Neuron (in vitro differentiated cells): Measurements from ENCODE around the gene EIF1B.

ENCODE experiments used
- H2AFZ ChIP-seq: one replicate; pipeline ENCODE4 v1.6.1; 2013; ENCODE audit warnings: low read depth, mild to moderate bottlenecking, inconsistent platforms, low read length, moderate library complexity
- H3K27me3 ChIP-seq: one replicate; pipeline ENCODE4 v1.6.1; 2013; ENCODE audit warnings: low read length; ENCODE audit not compliant: insufficient read depth
- H3K36me3 ChIP-seq: one replicate; pipeline ENCODE4 v1.6.1; 2013; ENCODE audit warnings: low read length; ENCODE audit not compliant: insufficient read depth
- H3K4me1 ChIP-seq: one replicate; pipeline ENCODE4 v1.6.1; 2013; ENCODE audit warnings: low read length; ENCODE audit not compliant: insufficient read depth
- H3K4me3 ChIP-seq: 2 replicates; pipeline ENCODE4 v1.5.1; 2013; ENCODE audit warnings: mild to moderate bottlenecking, low read length, moderate library complexity
- H3K9me3 ChIP-seq: one replicate; pipeline ENCODE4 v1.6.1; 2013; ENCODE audit warnings: low read length

The EIF1B gene

DNA sequence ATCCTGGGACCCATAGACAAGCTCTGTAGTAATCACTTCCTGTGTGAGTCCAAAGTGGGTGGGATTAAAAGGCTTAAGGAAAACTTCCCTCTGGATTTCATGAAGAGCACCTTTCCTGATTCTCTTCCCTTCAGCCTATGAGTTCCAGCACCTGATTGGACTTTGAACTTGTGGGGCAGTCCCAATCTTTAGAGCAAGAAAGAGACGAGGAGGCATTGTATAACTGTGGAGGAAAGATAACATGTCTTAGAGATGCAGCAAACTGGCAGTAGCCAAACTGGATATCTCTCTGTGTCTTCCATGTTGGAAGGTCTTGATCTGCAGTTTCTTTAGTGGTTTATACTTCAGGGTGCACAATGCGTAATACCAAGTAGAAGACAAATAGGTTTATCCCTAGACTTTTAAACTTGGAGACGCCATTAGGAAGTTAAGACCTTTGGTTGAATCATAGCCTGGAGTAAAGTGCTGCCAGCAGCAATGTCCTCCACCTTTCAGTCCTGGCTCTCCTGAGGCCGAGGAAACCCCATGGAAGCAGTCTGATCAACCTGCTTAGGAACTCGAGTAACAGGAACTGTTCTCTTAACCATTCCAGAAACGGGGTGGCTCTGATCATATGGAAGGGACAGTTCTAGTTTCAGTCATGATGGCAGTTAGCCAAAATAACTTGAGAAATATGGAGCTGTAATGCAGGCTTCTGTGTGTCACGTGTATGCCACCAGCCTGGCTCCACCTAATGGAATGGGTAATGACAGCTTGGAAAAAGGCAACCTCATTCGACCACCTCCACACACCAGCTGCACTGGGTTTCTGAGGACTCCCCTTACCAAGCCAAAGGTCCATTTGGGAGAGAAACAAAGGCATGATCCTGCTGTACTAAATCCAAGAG, 4.7 kb downstream of the EIF1B start:
- H3K9me3 ChIP-seq = no peaks in the 10 kb centered on the region
- peaks cover 38% of the 10 kb centered on the region for H3K36me3 ChIP-seq
- no peak overlapping the region for H3K4me3 ChIP-seq
- H2AFZ ChIP-seq = no peak overlapping the region
- H3K27me3 ChIP-seq = no peaks in the 10 kb centered on the region
- H3K4me1 ChIP-seq = peaks cover 16% of the 10 kb centered on the region

DNA sequence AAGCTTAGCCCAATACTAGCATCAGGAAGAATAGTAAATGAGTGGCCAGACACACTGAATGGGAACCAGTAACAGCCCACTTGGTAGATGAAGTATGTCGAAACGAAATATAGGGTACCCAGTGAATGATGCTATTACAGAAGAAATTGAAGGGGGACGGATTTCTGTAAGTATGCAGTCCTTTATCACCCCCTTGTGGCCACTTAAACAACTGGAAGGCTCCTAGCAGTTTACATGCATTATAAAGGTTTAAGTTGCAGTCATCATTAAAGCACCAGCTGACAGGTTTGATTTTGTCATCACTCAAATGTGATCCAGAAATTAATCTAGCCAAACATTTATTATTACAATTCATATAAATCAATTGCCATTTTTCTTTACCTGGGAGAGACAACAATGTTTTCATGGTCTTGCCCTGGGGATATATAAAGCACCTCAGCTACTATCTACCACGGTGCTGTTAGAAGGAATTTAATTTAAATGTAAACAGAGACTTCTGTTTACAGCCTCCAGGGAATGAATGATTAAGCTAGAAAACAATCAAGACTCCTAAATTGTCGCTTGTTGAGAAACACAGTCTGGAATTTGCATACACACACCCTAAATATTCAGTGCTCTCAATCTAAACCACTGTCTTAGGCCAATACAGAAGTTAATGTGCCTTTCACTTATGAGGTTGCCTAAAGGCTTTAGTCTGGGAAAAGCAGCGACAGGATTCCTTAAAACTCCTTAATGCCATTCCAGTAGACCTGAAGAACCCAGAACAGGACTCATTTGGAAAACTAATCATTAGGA, 7.8 kb downstream of the EIF1B start:
- H3K9me3 ChIP-seq = no peaks in the 10 kb centered on the region
- no peak overlapping the region for H3K4me3 ChIP-seq
- no peak overlapping the region for H2AFZ ChIP-seq
- peaks cover under 1% of the 10 kb centered on the region for H3K4me1 ChIP-seq
- no peaks in the 10 kb centered on the region for H3K27me3 ChIP-seq
- H3K36me3 ChIP-seq = peaks cover 23% of the 10 kb centered on the region

DNA sequence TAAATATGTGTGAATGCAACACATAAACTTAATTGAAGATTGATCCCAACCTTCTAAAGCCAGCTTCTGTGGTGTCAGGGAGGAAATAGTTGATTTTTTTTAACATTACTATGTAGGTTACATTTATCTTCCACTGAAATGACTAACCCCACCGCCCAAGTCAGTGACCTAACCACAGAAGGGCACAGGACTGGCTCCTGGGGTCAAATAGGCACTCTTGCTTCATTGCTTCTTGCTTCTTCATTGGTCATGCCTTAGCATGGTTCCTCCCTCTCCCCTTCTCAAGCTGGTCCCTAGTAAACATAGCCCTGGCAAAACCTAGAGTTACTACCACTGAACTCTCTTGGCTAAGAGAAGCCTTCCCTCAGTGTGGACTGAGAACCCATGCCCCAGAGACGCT, 12.3 kb downstream of the EIF1B start:
- no peaks in the 10 kb centered on the region for H3K36me3 ChIP-seq
- no peaks in the 10 kb centered on the region for H3K4me1 ChIP-seq
- no peaks in the 10 kb centered on the region for H3K9me3 ChIP-seq
- no peaks in the 10 kb centered on the region for H3K27me3 ChIP-seq
- H2AFZ ChIP-seq = no peak overlapping the region
- H3K4me3 ChIP-seq = no peak overlapping the region

DNA sequence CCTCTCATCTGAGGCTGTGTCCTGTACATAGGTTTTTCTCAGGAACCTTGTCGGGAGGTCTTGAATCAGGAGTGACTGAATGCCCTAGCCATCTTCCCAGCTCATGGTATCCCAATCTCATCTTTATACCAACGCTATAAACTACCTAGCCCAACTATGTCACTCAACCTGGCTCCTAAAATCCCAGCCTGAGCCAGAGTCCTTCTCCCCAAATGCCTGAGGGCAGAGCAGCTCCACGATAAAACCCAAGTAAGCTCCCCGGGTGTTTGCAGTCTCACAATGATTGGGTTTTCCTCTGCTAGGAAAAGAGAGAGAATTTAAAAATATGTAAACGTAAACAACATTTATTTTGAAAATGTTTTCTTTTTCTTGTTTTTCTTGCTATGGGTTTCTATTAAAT, 14.4 kb downstream of the EIF1B start:
- Histone ChIP-seq H3K27me3 (no peaks in the 10 kb centered on the region), H3K4me1 (peaks cover 12% of the 10 kb centered on the region), H3K9me3 (no peaks in the 10 kb centered on the region), H3K4me3 (no peak overlapping the region), H3K36me3 (no peaks in the 10 kb centered on the region), H2AFZ (no peak overlapping the region)

DNA sequence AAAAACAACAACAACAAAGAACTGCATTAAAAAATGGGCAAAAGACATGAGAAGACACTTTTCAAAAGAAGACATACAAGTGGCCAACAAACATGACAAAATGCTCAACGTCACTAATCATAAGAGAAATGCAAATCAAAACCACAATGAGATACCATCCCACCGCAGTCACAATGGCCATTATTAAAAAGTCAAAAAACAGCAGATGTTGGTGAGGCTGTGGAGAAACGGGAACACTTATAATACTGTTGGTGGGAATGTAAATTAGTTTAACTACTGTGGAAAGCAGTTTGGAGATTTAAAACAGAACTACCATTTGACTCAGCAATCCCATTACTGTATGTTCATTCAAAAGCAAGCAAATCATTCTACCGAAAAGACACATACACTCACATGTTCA, 15.1 kb downstream of the EIF1B start:
- Histone ChIP-seq H3K9me3 (no peaks in the 10 kb centered on the region), H3K36me3 (no peaks in the 10 kb centered on the region), H3K27me3 (no peaks in the 10 kb centered on the region), H2AFZ (no peak overlapping the region), H3K4me1 (peaks cover 14% of the 10 kb centered on the region), H3K4me3 (no peak overlapping the region)

DNA sequence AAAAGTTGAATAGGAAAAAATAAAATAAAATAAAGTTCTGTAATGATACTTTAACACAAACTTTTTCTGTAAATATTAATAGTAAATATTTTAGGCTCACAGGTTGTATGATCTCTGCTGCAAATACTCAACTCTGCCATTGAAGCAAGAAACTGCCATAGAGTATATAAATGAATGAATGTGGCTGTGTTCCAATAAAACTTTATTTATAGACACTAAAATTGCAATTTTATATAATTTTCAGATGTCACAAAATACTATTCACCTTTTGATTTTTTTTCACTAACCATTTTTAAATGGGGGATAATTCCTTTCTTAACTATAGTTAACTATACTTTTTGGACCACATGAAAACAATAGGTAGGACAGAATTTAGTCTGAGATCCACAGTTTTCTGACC, 16.0 kb downstream of the EIF1B start:
- Histone ChIP-seq H2AFZ (no peak overlapping the region), H3K4me1 (peaks cover 14% of the 10 kb centered on the region), H3K4me3 (no peak overlapping the region), H3K9me3 (no peaks in the 10 kb centered on the region), H3K36me3 (no peaks in the 10 kb centered on the region), H3K27me3 (no peaks in the 10 kb centered on the region)

DNA sequence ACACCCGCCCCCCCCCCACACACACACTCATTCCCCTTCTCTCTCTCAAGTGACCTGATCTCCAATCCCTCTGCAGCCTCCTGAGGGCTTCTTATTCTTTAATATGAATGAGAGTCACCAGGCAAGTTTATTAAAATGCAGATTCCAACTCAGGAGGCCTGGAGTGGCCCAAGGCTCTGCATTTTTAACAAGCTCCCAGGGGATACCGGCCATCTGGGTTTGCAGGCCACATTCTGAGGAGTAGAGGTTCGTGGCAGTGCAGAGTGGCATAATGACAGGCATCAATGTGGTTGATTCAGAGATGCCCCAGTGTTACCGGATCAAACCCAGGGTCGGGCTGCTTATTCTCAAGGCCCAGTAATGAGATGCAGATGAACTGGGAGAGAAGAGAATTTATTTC, 18.9 kb downstream of the EIF1B start:
- H3K27me3 ChIP-seq = no peaks in the 10 kb centered on the region
- no peaks in the 10 kb centered on the region for H3K9me3 ChIP-seq
- H3K36me3 ChIP-seq = no peaks in the 10 kb centered on the region
- no peak overlapping the region for H3K4me3 ChIP-seq
- H3K4me1 ChIP-seq = peaks cover 14% of the 10 kb centered on the region
- no peak overlapping the region for H2AFZ ChIP-seq

DNA sequence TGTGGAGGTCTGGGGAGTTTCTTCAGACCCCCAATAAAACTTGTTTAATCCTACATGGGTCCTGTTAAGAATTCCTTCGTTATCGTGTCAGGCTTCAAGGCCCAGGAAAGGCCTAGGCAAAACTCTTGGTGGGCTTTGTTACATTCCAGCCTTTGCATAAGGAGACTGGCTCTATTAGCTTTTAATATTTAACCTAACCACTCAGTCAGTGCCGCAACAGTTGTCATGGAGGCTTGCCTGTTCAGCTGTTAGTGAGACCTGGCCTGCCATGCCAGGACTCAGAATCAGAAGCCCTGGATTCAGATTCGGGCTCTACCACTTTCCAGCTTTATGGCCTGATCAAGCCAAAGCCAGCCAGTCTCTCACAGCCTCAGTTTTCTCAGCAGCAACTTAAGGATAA, 19.6 kb downstream of the EIF1B start:
- Histone ChIP-seq H3K27me3 (no peaks in the 10 kb centered on the region), H3K36me3 (no peaks in the 10 kb centered on the region), H3K4me3 (no peak overlapping the region), H3K4me1 (peaks cover 14% of the 10 kb centered on the region), H2AFZ (no peak overlapping the region), H3K9me3 (no peaks in the 10 kb centered on the region)

DNA sequence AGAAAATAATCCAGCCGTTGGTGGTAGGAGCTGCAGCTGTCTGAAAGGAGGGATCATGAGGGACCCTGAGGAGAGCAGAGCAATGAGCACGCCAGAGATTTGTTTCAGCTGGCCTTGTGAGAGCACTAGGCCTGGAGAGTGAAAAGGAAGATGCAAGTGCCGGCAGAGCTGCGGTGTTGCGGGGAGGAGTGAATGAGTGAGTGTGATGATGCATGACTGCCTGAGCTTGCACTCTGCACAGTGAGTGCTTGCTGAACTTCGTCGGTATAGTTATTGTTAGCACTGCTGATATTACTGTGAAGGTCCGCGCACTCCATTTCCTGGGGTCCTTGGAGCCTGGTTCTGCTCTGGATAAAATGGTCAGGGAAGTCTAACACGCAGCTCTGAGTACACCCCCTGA, 23.2 kb downstream of the EIF1B start:
- H3K27me3 ChIP-seq = no peaks in the 10 kb centered on the region
- H2AFZ ChIP-seq = no peak overlapping the region
- peaks cover 14% of the 10 kb centered on the region for H3K4me1 ChIP-seq
- H3K4me3 ChIP-seq = no peak overlapping the region
- no peaks in the 10 kb centered on the region for H3K36me3 ChIP-seq
- no peaks in the 10 kb centered on the region for H3K9me3 ChIP-seq

DNA sequence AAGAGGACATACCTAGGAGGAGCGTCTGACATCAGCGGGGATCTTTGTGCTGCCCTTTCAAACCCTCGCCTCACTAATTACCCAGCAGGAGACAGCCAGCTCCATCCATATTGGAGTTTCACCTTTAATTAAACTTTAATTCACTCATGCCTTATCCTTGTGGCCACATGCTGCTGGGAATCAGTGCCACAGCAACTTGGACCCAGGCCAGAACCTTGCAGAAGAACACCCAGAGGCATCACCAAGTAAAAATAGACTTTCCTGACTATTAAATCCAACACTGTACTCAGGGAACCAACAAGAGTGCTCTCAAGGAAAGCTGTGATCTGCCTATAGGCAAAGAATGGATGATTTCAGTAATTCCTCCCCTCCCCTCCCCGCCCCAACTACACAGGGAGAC, 23.9 kb downstream of the EIF1B start:
- no peaks in the 10 kb centered on the region for H3K36me3 ChIP-seq
- no peak overlapping the region for H2AFZ ChIP-seq
- no peak overlapping the region for H3K4me3 ChIP-seq
- peaks cover 7% of the 10 kb centered on the region for H3K4me1 ChIP-seq
- H3K27me3 ChIP-seq = no peaks in the 10 kb centered on the region
- no peaks in the 10 kb centered on the region for H3K9me3 ChIP-seq

DNA sequence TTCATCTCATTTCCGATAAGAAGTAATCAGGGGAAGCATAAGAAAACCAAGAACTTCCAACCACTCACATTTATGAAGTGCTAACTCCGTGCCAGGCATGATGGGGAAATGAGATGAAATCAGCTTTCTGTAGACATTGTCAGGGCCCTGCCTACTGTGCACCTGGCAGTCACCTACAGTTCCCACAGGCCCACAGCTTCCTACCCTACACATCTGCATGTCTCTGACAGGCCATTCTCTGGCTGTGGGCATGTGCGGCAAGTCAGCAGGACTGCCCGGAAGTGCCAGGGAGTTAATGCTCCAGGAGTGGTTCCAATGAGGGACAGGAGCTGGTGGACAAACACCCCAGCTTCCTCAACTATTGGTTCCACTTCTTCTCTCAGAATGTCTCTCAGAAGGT, 24.3 kb downstream of the EIF1B start:
- Histone ChIP-seq H2AFZ (no peak overlapping the region), H3K9me3 (no peaks in the 10 kb centered on the region), H3K4me3 (no peak overlapping the region), H3K27me3 (no peaks in the 10 kb centered on the region), H3K4me1 (peaks cover 3% of the 10 kb centered on the region), H3K36me3 (no peaks in the 10 kb centered on the region)

DNA sequence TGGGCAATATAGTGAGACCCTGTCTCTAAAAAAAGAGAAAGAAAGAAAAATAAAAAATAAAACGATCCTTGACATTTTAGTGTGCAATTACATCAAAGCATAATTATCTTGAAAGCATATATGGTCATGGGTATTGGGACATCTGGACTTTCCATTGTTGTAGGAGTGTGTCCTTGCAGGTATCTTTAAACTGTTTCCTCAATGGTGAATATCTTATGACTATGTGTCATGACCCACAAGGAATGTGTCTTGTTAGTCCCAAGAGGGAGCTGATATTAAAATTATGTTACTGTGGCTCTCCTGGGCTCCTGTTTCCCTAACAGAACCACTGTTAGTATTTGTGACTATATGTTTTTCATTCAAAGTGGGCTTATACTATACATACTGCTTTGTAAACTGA, 26.6 kb downstream of the EIF1B start:
- Histone ChIP-seq H3K4me1 (no peaks in the 10 kb centered on the region), H3K9me3 (no peaks in the 10 kb centered on the region), H3K36me3 (no peaks in the 10 kb centered on the region), H3K27me3 (no peaks in the 10 kb centered on the region), H2AFZ (no peak overlapping the region), H3K4me3 (no peak overlapping the region)

DNA sequence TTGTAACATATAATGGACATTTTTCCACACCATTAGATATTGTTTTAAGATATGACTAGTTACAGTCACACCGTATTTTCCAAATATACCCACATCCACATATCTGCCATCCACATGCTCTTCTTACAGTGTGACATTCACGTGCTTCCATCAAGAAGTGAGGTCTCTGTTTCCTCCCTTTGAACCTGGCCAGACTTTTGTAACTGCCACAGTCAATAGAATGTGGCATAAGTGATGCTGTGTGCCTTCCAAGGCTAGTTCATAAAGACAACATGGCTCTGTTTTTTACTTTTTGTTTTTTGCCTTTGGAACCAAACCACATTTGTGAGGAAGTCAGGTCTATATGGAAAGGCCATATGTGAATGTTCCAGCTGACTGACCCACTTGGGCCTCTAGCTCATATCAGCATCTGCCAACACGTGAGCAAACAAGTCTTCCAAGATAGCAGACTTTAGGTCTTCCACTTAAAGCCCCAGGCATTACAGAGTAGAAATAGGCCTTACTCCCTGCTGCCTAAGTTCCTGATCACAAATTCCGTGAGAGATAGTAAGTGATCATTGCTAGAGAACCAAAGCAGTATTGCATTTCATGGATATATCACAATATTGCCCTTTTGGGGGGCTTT, 27.1 kb downstream of the EIF1B start:
- no peak overlapping the region for H3K4me3 ChIP-seq
- H3K4me1 ChIP-seq = no peaks in the 10 kb centered on the region
- no peak overlapping the region for H2AFZ ChIP-seq
- H3K9me3 ChIP-seq = no peaks in the 10 kb centered on the region
- no peaks in the 10 kb centered on the region for H3K36me3 ChIP-seq
- no peaks in the 10 kb centered on the region for H3K27me3 ChIP-seq
